ENCODE measurements around the gene TFB1M.

Gene TFB1M

GRCh38 chr6:155324172-155324571 lies 9.9 kb upstream of the TFB1M start:
- POLR2A ChIA-PET = no interaction called here
- Histone ChIP-seq H3K4me3 (ENCODE audit: low read depth, low read length) (no peak overlapping the region), H3K27ac (ENCODE audit: extremely low read depth, low read depth, low read length) (no peak overlapping the region), H3K36me3 (ENCODE audit: control insufficient read depth in 2 of 2, insufficient read depth in 1 of 2, low read length in 2 of 2) (no peaks in the 10 kb centered on the region), H3K9me3 (ENCODE audit: control insufficient read depth, insufficient read depth, low read depth, low read length) (no peaks in the 10 kb centered on the region), H3K4me1 (ENCODE audit: control insufficient read depth, insufficient read depth, low read length) (no peaks in the 10 kb centered on the region)
- TF ChIP-seq ZNF148 (tag by site-specific recombination; IDR thresholded peaks at IDR 0.05; ENCODE audit: borderline replicate concordance) = no peak
- TF ChIP-seq ZXDB (tag by site-specific recombination; IDR thresholded peaks at IDR 0.05) = no peak
- TF ChIP-seq TRIM28 (IDR thresholded peaks at IDR 0.05; ENCODE audit: borderline replicate concordance, low read length) = no peak
- no peak for TF ChIP-seq FEZF1 (tag by site-specific recombination; IDR thresholded peaks at IDR 0.05)
- TF ChIP-seq ZNF350 (tag by site-specific recombination; IDR thresholded peaks at IDR 0.05) = no peak
- TF ChIP-seq OSR2 (tag by site-specific recombination; IDR thresholded peaks at IDR 0.05) = no peak
- TF ChIP-seq ZNF16 (tag by site-specific recombination; IDR thresholded peaks at IDR 0.05; ENCODE audit: low read depth) = no peak
- TF ChIP-seq MZF1 (tag by site-specific recombination; IDR thresholded peaks at IDR 0.05; ENCODE audit: borderline replicate concordance) = no peak
- no peak for TF ChIP-seq BCL11B (tag by site-specific recombination; IDR thresholded peaks at IDR 0.05; ENCODE audit: low read depth)
- TF ChIP-seq ZNF214 (tag by site-specific recombination; IDR thresholded peaks at IDR 0.05; ENCODE audit: borderline replicate concordance) = no peak
- TF ChIP-seq ZNF155 (tag by site-specific recombination; IDR thresholded peaks at IDR 0.05) = no peak
- CTCF ChIA-PET = interaction anchor here (0.6 kb wide), 2 partner anchors 155 to 1241 kb away, joined by 3 to 4 read pairs; no protein-coding TSS in a partner anchor

- no peak overlapping the region for H3K4me3 ChIP-seq (ENCODE audit: low read depth, low read length)
- H3K27ac ChIP-seq (ENCODE audit: extremely low read depth, low read depth, low read length) = no peak overlapping the region
- CTCF ChIA-PET = interaction anchor here (0.6 to 0.7 kb wide), 2 partner anchors 186 to 209 kb away, joined by 3 read pairs; no protein-coding TSS in a partner anchor
- H3K4me1 ChIP-seq (ENCODE audit: control insufficient read depth, insufficient read depth, low read length) = no peaks in the 10 kb centered on the region
- POLR2A ChIA-PET = no interaction called here
- no peaks in the 10 kb centered on the region for H3K9me3 ChIP-seq (ENCODE audit: control insufficient read depth, insufficient read depth, low read depth, low read length)
- TF ChIP-seq ZNF449 (tag by site-specific recombination; IDR thresholded peaks at IDR 0.05) (no peak), ZSCAN5A (tag by site-specific recombination; IDR thresholded peaks at IDR 0.05) (no peak), ZNF488 (tag by site-specific recombination; IDR thresholded peaks at IDR 0.05) (no peak)
- no peaks in the 10 kb centered on the region for H3K36me3 ChIP-seq (ENCODE audit: control insufficient read depth in 2 of 2, insufficient read depth in 1 of 2, low read length in 2 of 2)
Observed at GRCh38 chr6:155319902-155320301, 5.6 kb upstream of the TFB1M start.

- POLR2A ChIA-PET = no interaction called here
- Histone ChIP-seq H3K9me3 (ENCODE audit: control insufficient read depth, insufficient read depth, low read depth, low read length) (no peaks in the 10 kb centered on the region), H3K36me3 (ENCODE audit: control insufficient read depth in 2 of 2, insufficient read depth in 1 of 2, low read length in 2 of 2) (peaks cover 0 to 5% of the 10 kb centered on the region in 2 experiments; a peak in 1 of 3 replicates), H3K4me1 (ENCODE audit: control insufficient read depth, insufficient read depth, low read length) (no peaks in the 10 kb centered on the region), H3K4me3 (ENCODE audit: low read depth, low read length) (no peak overlapping the region), H3K27ac (ENCODE audit: extremely low read depth, low read depth, low read length) (no peak overlapping the region)
- TF ChIP-seq ZNF292 (tag by site-specific recombination; IDR thresholded peaks at IDR 0.05; ENCODE audit: borderline replicate concordance, low read depth) (no peak), ZNF610 (tag by site-specific recombination; IDR thresholded peaks at IDR 0.05; ENCODE audit: borderline replicate concordance) (no peak), ZNF510 (tag by site-specific recombination; IDR thresholded peaks at IDR 0.05; ENCODE audit: insufficient replicate concordance) (no peak), TSHZ1 (tag by site-specific recombination; IDR thresholded peaks at IDR 0.05; ENCODE audit: borderline replicate concordance) (no peak), ZBTB6 (tag by site-specific recombination; IDR thresholded peaks at IDR 0.05) (no peak), ZNF626 (tag by site-specific recombination; IDR thresholded peaks at IDR 0.05) (no peak), ZSCAN16 (tag by site-specific recombination; IDR thresholded peaks at IDR 0.05) (no peak)
- CTCF ChIA-PET = interaction anchor here (0.7 to 3.1 kb wide), 8 partner anchors 10 to 641 kb away, joined by 3 to 22 read pairs (median 6); no protein-coding TSS in a partner anchor
Observed at GRCh38 chr6:155317186-155317585, 2.9 kb upstream of the TFB1M start.
